ENCODE measurements around the gene NAA15. TPM values are rescaled to one million over a fixed set of nuclear protein-coding genes. Genes with fewer than 3 reads are reported as not detected.

NAA15 gene
- 23.6 and 23.7 TPM in 2 replicates for total RNA-seq

GRCh38 chr4:139301113-139301820, at the start of gene NAA15:
TSS of gene NAA15 (plus strand) at chr4:139301505. CDS start at chr4:139301778, 273 bp downstream.

GRCh38 chr4:139279760-139280620, 21.3 kb upstream of the NAA15 start, which contains the start of gene MGARP:
TSS of gene MGARP (minus strand) at chr4:139280225. CDS start at chr4:139280158, 67 bp downstream.

GRCh38 chr4:139301821-139302611, 711 bp downstream of the NAA15 start, which contains the start of gene NDUFC1:
TSS of gene NDUFC1 (minus strand) at chr4:139302477. CDS start at chr4:139295798, 6,679 bp downstream.

GRCh38 chr4:139454111-139455045, 153.1 kb downstream of the NAA15 start, which contains the start of gene RAB33B:
TSS of gene RAB33B (plus strand) at chr4:139454121. CDS start at chr4:139454196, 75 bp downstream.

Other genes with a start within 250 kb of the NAA15 start
- gene ELF2, start 124.3 kb upstream of the NAA15 start, total RNA-seq: 40.0 and 43.8 TPM in 2 replicates
- 14.5 and 52.5 TPM in 2 replicates for gene MGARP, start 21.3 kb upstream of the NAA15 start, total RNA-seq
- gene NDUFC1, start 972 bp downstream of the NAA15 start, total RNA-seq: 66.5 and 68.8 TPM in 2 replicates
- gene RAB33B, start 152.6 kb downstream of the NAA15 start, total RNA-seq: 13.2 and 15.4 TPM in 2 replicates